ENCODE data around the gene MEGF8. TPM values are rescaled to one million over a fixed set of nuclear protein-coding genes. Genes with fewer than 3 reads are reported as not detected.
A peak's percentile ranks its signal among the peaks of the same experiment; 100 is the strongest.

The MEGF8 gene
- polyA plus RNA-seq, 4 donors, result 32.5 to 48.3 (median 35.7) TPM

DNA sequence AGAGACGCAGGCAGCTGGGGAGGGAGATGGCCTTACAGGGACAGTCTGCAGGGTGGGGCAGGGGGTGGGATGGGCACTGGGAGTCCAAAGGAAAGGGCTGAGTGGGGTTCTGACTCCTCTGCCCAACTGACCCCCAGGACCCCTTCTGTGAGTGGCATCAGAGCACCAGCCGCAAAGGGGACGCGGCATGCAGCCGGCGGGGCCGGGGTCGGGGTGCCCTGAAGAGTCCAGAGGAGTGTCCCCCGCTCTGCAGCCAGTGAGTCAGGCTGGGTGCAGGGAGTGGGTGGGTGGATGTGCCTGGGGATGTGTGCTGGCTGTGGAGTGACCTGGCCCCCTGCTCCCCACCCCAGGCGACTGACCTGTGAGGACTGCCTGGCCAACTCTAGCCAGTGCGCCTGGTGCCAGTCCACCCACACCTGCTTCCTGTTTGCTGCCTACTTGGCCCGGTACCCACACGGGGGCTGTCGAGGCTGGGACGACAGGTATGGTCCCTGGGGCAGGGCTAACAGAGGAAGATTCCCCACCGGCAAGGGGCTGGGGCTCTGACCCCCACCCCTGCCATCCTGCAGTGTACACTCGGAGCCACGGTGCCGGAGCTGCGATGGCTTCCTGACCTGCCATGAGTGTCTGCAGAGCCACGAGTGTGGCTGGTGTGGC is 25.8 kb downstream of the MEGF8 start:
- no peak for DNase-seq (ENCODE audit: low read depth in 4 of 4, low spot score in 3 of 4)

- DNase-seq (ENCODE audit: low read depth in 4 of 4, low spot score in 3 of 4), result peak in 2 of 4 donors; percentile 0 to 7
Measured at GRCh38 chr19:42352301-42353259, 27.1 kb downstream of the MEGF8 start.

GRCh38 chr19:42353341-42354015 is 28.0 kb downstream of the MEGF8 start:
- no peak for DNase-seq (ENCODE audit: low read depth in 4 of 4, low spot score in 3 of 4)

GRCh38 chr19:42355896-42356295 is 30.5 kb downstream of the MEGF8 start:
- DNase-seq (ENCODE audit: low read depth in 4 of 4, low spot score in 3 of 4), result no peak

GRCh38 chr19:42356686-42357085 is 31.3 kb downstream of the MEGF8 start:
- DNase-seq (ENCODE audit: low read depth in 4 of 4, low spot score in 3 of 4), result no peak

DNA sequence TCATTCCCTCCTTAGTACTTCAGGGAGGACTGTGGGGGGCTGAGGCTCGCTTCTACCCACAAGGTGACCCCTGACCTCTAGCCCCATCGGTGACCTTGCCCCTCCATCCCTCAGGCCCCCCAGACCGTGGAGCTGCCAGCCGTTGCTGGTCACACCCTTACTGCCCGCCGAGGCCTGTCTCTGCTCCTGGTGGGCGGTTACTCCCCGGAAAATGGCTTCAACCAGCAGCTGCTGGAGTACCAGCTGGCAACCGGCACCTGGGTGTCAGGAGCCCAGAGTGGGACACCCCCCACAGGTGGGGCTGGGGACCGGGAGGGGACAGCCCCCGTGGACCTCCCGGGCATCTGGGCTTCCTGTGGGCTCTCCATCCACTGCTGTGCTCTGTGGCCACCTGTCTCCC is 31.9 kb downstream of the MEGF8 start:
- DNase-seq (ENCODE audit: low read depth in 4 of 4, low spot score in 3 of 4), result no peak

DNA sequence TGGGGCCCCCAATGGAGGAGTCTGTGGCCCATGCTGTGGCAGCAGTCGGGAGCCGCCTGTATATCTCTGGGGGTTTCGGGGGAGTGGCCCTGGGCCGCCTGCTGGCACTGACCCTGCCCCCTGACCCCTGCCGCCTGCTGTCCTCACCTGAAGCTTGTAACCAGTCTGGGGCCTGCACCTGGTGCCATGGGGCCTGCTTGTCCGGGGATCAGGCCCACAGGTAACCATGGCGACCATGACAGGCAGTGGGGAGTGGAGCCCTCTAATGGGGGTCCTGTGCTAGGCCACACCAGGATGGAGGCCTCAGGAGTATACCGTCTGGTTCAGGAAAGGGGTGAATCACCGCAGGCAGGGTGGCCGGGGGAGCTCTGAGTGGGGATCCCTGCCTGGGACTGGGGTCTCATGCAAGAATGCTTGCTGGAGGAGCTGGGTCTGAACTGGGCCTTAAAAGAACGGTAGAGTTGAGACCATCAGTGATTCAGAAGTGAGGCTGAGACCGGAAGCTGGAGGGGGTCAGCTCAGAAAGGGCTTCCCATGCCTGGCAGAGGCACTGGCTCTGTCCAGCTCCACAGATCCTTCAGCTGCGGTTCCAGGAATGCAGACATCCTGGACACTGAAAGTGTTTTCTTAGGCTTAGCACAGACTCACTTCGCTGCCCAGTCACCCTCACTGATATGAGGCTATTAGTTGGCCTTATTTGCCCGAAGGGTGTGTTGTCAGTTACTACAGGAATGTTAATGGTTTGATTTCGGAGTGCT is 35.5 kb downstream of the MEGF8 start:
- no peak for DNase-seq (ENCODE audit: low read depth in 4 of 4, low spot score in 3 of 4)

- no peak for DNase-seq (ENCODE audit: low read depth in 4 of 4, low spot score in 3 of 4)
Measured at GRCh38 chr19:42361545-42361910, 36.1 kb downstream of the MEGF8 start.

DNA sequence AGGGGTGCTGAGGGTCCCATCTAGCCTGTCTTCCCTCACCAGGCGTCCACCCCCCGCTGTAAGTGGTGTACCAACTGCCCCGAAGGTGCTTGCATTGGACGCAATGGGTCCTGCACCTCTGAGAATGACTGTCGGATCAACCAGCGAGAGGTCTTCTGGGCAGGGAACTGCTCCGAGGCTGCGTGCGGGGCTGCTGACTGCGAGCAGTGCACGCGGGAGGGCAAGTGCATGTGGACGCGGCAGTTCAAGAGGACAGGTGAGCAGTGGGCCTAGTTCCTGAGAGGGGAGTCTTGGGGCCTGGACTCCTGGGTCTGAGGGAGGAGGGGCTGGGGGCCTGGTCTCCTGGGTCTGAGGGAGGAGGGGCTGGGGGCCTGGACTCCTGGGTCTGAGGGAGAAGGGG is 36.9 kb downstream of the MEGF8 start:
- no peak for DNase-seq (ENCODE audit: low read depth in 4 of 4, low spot score in 3 of 4)

DNA sequence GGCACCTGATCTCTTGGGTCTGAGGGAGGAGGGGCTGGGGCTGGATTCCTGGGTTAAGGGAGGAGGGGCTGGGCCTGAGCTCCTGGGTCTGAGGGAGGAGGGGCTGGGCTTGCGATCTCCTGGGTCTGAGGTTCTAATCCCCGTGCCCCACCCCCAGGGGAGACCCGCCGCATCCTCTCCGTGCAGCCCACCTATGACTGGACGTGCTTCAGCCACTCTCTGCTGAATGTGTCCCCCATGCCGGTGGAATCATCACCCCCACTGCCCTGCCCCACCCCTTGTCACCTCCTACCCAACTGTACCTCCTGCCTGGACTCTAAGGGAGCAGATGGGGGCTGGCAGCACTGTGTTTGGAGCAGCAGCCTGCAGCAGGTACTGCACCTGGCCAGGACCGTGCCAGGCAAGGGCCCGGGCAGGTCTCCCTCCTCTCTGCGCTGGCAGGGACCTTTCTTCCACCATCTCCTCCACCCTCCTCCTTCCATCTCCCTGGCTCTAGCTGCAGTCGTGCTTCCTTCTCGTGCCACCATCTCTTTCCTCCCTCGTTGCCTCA is 37.5 kb downstream of the MEGF8 start:
- no peak for DNase-seq (ENCODE audit: low read depth in 4 of 4, low spot score in 3 of 4)

DNA sequence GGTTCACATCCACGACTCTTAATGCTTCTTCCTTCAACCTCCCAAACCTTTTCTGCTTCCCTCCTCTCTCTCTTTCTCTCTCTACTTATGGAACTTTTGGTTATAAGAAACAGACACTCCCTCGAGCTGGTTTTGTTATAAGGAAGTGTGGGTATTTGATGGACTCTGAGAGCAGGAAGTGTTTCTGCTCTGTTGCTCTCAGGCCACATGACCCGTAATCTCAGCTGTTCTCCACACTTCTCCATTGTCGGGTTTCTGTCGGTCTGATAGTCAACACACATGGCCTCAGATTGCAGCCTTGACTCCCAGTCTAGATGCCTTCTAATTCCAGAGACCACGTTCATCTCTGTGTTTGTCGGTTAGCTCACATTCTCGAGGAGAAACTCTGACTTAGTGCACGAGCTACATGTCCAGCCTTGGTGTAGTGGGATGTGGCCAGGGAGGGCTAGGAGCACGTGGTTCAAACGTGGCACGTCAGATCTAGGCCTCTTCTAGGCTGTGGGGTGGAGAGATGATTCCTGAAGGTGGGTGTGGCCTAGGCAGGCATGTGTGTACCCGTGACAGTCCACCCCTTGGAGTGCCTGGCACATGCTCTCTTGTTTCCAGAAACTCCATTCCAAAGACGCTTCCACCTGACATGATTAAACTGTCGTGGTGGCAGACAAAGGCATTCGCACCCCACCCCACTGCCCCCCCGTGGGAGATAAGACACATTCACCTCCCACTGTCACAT is 38.3 kb downstream of the MEGF8 start:
- no peak for DNase-seq (ENCODE audit: low read depth in 4 of 4, low spot score in 3 of 4)

- no peak for DNase-seq (ENCODE audit: low read depth in 4 of 4, low spot score in 3 of 4)
Measured at GRCh38 chr19:42366673-42367072, 41.2 kb downstream of the MEGF8 start.

GRCh38 chr19:42367929-42368328 is 42.5 kb downstream of the MEGF8 start:
- DNase-seq (ENCODE audit: low read depth in 4 of 4, low spot score in 3 of 4), result no peak

GRCh38 chr19:42368360-42368759 is 42.9 kb downstream of the MEGF8 start:
- no peak for DNase-seq (ENCODE audit: low read depth in 4 of 4, low spot score in 3 of 4)

- DNase-seq (ENCODE audit: low read depth in 4 of 4, low spot score in 3 of 4), result no peak
Measured at GRCh38 chr19:42368765-42369164, 43.3 kb downstream of the MEGF8 start.

DNA sequence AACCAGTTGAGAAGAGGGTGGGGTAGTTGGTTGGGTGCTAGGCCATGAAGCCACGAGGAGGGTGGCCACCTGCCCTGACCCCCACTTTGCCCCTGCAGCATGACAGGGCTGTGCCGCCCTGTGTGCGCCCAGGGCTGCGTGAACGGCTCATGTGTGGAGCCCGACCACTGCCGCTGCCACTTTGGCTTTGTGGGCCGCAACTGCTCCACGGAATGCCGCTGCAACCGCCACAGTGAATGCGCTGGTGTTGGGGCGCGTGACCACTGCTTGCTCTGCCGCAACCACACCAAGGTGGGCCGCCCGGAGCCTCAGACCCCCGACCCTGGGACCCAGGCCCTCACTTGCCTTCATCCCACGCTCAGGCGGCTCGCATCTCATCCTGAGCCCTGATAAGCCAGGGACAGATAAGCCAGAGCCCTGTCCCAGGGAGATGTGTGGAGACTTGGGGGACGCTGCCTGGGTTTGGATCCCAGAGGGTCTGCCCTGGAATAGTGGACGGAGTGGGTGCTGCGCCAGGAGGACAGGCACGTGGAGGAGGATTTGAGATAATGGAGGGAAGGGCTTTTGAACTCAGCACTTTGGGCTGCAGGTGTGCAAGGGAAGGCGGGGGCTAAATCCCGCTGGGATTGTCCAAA is 44.1 kb downstream of the MEGF8 start:
- no peak for DNase-seq (ENCODE audit: low read depth in 4 of 4, low spot score in 3 of 4)

DNA sequence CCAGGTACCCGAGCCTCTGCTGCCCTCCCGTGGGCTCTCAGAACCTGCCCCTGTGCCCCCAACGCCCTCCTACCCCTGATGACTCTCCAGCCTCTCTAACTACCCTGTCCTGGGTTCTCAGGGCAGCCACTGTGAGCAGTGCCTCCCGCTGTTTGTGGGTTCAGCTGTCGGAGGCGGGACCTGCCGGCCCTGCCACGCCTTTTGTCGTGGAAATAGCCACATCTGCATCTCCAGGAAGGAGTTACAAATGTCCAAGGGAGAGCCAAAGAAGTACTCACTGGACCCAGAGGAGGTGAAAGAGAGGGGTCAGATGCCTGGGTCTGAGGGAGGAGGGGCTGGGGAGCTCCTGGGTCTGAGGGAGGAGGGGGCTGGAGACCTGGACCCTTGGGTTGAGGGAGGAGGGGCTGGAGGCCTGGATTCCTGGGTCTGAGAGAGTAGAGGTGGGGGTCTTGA is 44.7 kb downstream of the MEGF8 start:
- DNase-seq (ENCODE audit: low read depth in 4 of 4, low spot score in 3 of 4), result no peak

DNA sequence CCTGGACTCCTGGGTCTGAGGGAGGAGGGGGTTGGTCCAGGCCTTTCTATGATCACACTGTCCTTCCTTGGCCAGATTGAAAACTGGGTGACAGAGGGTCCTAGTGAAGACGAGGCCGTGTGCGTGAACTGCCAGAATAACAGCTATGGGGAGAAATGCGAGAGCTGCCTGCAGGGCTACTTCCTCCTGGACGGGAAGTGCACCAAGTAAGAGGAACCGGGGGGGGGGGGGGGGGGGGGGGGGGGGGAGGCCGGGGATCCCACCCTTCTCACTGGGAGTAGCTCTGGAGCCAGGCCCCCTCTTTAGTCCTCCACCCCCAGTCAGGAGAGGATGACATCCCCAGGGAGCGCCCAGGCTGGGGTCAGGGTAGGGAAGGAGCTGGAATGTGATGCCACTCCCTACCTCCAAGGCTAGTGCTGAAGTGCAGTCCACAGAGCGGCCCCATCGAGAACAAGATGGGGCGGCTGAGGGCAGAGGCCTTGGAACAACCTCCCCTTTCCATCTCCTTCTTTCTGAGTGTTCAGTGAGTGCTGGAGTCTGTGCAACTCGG is 45.3 kb downstream of the MEGF8 start:
- DNase-seq (ENCODE audit: low read depth in 4 of 4, low spot score in 3 of 4), result no peak

- no peak for DNase-seq (ENCODE audit: low read depth in 4 of 4, low spot score in 3 of 4)
Measured at GRCh38 chr19:42374826-42375376, 49.5 kb downstream of the MEGF8 start.
